Stimulated activated CD8-positive, alpha-beta memory T cell treated with anti-CD3 and anti-CD28 coated beads, Interleukin-15, amount 100 ng/mL, for 4 hours (primary cell): ENCODE results near the gene RBFOX1.

Experiments
- DNase-seq, 2 donors: peaks; one replicate each; pipeline ENCODE4 v3.0.0-alpha.2; 2020; ENCODE audit warnings: low read depth in 2 of 2

Gene RBFOX1

DNA sequence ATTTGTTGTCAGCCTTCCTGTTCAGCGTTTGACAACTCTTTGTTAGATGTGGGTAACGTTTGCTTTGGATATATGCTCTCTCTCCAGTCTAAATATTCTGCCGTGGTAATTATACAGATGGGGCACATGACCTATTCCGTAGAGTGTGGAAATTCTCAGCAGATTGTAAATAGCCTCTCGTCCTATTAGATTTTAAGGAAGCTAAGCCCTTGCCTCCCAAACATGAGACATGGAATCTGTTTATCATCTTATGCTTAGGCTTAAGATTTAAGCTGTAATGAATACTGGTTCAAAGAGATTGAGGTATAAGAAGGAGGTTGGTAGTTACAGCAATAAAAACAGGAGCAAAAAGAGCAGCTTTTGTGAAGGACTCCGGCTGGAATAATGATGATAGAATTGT, 87.4 kb downstream of the RBFOX1 start:
- no peak for DNase-seq

- DNase-seq = no peak
These were observed 88.2 kb downstream of the RBFOX1 start for GRCh38 chr16:7420843-7421242.

DNA sequence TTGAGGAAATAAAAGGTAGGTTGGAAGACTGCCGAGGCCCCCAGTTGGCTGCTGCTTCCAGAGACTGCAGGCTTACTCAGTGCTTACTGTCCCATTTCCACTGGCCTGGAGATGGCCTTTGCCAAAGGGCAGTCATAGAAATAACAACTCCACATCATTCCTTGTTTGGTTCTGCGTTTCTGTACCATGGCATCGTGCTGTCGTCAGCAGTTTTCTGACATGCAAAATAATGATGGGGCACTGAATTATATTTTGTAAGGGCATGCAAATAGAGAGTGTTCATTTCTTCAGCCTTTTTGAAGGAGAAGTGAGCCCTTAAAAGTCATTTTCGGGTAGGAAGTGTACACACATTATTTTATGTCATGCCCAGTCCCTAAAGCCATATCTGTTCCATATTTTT, 88.9 kb downstream of the RBFOX1 start:
- DNase-seq = no peak

GRCh38 chr16:7422036-7422888, 89.6 kb downstream of the RBFOX1 start:
- DNase-seq = no peak

GRCh38 chr16:7423434-7424044, 90.9 kb downstream of the RBFOX1 start:
- DNase-seq = no peak

DNA sequence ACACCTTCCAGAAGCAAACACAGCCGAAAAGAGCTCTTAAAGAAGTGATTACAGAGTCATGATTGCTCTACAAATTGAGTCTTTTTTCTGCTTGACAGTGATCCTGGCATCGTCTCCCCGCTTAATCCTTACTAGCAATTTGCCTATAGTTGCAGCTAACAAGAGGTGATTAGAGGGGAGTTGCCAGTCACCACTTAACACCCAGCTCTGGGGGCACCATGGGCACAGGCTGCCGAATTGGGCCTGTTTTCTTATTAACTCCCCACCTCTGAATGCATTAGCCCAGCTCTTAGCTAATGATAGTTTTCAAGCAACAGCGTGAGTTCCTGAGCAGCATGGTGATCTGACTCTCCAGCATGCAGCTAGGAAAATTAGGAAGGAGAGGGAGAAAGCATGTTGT, 93.5 kb downstream of the RBFOX1 start:
- DNase-seq = no peak

GRCh38 chr16:7431723-7432122, 99.1 kb downstream of the RBFOX1 start:
- no peak for DNase-seq

GRCh38 chr16:7436306-7436705, 103.7 kb downstream of the RBFOX1 start:
- no peak for DNase-seq

DNA sequence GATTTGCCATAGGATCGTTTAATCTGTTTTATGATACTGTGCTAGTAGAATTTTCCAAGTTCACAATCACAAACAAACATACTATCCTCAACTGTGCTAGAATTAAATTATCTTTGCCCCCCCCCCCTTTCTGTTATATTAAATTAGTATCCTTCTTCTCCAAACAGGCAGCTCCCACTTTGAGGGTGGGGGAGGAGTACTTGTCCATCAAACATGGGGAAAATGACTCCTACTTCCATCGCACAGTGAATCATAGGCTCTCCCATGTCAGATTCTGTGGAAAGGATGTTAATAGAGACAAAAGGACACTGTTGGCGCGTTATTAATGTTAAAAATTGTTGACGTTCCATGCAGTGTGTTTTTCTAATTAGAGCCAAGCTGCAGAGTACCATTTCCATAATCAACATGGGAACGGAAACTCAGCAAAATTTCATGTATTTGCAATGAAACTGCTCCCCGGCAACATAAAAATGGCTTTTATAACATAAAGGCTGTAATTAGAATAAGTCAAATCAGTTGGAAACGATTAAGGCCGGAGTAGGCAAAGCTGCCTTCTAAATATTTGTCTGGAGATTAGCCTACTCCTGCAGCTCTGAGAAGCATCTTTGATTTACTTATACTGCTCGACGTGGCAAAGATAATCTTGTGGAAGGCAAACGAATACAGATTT, 104.6 kb downstream of the RBFOX1 start:
- DNase-seq = no peak

GRCh38 chr16:7437843-7438242, 105.2 kb downstream of the RBFOX1 start:
- DNase-seq = no peak

DNA sequence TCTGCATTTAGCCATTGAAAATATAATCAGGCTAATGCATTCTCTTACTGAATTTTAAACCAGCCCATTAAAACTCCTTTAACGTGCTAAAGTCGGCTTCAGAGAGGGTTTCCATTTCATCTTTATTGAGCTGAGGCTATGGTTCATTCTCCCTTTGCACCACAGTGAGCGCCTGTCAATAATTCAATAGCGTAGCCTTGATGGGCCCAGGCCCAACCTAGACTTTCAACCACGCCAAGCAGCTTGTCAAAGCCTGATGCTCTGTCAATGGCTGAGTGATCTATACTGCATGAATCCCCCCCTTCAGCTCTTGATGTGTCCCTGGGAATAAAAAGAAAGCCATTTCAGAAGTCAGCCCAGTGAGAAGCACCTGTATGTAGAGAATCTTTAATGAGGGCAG, 106.0 kb downstream of the RBFOX1 start:
- DNase-seq = no peak

DNA sequence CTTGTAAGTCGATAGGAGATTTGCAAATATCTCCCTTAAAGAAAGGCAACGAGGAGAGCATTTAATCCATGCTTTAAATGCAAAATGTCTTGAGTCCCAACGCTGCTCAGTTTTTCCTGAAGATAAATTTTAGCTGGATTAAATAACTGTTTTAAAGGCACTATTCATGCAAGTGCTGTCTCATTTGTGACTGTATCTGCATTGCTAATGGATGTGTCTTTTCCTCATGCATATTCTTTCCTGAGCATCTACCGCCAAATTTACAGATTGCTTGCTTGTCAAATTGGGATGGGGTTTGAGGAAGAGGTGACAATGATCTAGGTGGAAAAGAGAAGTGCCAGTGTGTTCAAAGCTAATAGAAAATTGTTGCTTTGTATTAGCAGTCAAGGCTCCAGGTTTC, 106.9 kb downstream of the RBFOX1 start:
- DNase-seq = no peak

- DNase-seq = no peak
These were observed 108.3 kb downstream of the RBFOX1 start for GRCh38 chr16:7440886-7441400.

DNA sequence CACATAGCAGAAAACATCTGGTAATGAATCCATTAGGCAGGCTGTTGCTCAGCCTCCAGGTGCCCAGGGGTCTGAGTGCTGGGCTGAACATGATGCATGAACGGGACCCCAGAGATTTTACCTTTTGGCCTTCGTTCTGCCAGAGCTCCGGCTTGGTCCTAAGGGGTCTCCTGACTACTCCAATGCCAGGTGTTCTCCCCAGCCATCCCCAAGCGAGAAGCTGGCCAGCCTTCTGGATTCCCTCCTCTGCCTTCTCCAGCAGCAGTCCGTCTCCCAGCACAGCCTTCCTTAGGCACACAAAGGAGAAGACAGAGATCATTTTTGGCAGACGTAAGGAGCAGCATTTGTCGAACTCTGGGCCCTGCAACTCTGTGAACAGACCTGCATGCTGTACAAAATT, 109.4 kb downstream of the RBFOX1 start:
- DNase-seq = no peak

DNA sequence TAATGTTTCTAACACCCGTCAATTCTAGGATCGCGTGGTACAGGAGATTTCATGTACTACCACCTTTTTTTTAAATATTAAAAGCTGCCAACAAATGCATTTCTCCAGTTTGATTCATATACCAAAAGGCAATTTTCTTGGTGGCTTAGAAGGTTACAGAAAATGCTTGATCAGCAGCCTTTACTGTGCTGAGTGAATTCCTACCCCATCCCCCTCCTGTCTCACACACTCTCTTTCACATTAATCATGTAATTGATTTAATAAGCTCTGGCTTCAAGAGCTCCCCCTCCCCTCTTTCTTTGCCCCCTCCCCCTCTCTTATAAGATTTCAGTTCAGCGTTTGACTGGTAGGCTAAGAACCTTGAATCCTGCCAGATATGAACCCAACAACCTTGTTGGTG, 110.5 kb downstream of the RBFOX1 start:
- no peak for DNase-seq

DNA sequence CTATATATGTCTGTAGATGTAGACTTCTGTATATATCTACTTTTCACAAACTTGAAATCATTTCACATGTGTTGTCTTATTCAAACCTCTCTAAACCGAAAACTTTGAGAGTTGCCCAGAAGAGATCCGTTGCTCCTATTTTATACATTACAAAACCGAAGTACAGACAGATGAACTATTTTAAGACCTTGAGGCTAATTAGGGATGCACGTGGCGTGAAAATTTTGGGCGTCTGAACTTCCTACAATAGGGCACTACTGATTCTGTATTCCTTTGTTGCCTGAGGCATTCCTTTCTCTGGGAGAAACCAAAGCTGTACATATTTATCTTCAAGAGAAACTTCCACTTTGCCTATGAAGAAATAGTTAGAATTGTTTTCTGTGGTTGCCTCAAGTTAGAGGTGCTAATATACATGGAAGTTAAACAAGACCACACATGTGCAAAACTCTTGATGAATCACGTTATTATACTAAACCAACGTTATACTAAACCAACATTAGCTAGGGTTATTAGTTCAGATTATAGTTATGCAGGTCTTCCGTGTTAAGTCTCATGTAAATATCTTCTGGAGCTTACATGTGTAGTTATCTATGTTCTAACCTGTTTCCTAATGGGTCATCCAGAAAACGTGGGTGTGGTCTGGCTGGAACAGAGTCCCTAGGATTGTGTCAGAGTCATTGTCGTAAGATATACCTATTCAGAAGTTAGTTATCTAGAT, 111.2 kb downstream of the RBFOX1 start:
- no peak for DNase-seq

GRCh38 chr16:7449306-7449705, 116.7 kb downstream of the RBFOX1 start:
- DNase-seq = no peak

DNA sequence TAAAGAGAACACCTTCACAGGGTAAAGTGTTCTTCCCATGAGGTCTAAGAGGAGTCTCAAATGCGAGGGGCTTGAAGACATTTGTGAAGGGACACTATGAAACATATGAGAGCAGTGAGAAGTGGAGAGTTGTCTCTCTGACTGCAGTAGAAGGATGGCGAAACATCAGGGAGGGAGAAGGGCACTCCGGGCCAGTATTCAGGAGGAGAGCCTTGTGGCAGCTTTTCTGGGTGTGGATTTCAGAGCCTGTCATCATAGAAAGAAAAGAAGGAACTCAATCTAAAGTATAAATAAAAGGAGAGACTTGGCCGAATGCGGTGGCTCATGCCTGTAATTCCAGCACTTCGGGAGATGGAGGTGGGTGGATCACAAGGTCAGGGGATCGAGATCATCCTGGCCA, 117.2 kb downstream of the RBFOX1 start:
- no peak for DNase-seq

- DNase-seq = no peak
These were observed 117.8 kb downstream of the RBFOX1 start for GRCh38 chr16:7450440-7450839.

- DNase-seq = no peak
These were observed 119.4 kb downstream of the RBFOX1 start for GRCh38 chr16:7452090-7452489.

GRCh38 chr16:7456211-7456610, 123.6 kb downstream of the RBFOX1 start:
- no peak for DNase-seq

DNA sequence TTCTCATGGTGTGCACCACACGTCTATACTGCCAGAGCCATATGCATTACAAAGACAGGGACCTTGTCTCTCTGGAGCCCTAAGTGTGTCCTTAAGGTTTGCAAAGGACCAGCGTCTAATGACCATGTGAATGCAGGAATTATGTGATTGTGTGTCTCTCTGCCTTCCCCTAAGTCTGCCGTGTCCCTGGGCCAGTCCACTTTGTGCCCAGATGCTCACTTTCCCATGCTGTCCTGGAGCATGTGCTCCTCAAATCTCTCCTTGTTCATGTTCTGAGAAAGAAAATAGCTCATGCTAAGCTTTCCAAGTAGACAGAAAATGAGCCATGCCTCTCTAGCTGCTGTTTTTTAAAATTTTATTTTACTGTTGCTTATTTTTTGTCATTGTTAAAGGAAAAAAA, 125.5 kb downstream of the RBFOX1 start:
- DNase-seq = no peak
